ENCODE data around the gene TAS2R41. TPM values are rescaled to one million over a fixed set of nuclear protein-coding genes. Genes with fewer than 3 reads are reported as not detected.

TAS2R41 gene
- total RNA-seq, 1 experiment from 2014 or later: not detected

- BruUV-seq (replicated peaks): no TSS peak
- Histone ChIP-seq H3K36me3 (ENCODE audit: insufficient read depth, low read length, poor library complexity, severe bottlenecking) (no peaks in the 10 kb centered on the region), H3K9me3 (ENCODE audit: low read depth, low read length, poor library complexity, severe bottlenecking) (no peaks in the 10 kb centered on the region), H3K4me1 (ENCODE audit: insufficient read depth, low read length, poor library complexity, severe bottlenecking) (no peaks in the 10 kb centered on the region), H3K27ac (ENCODE audit: low read depth, low read length, poor library complexity, severe bottlenecking) (no peak overlapping the region), H3K27me3 (replicated peaks; ENCODE audit: insufficient read depth, low read depth, low read length, poor library complexity) (no peaks in the 10 kb centered on the region), H3K4me3 (ENCODE audit: low read depth, low read length, poor library complexity, severe bottlenecking) (no peak overlapping the region)
- no peak for TF ChIP-seq EZH2 (IDR thresholded peaks at IDR 0.05; ENCODE audit: borderline replicate concordance, low read depth, low read length, poor library complexity, severe bottlenecking)
- no peak for TF ChIP-seq CTCF (conservative IDR thresholded peaks at IDR 0.05; ENCODE audit: low read depth, low read length)
- POLR2A ChIA-PET (ENCODE audit: low non-redundant PET): no interaction called here
- DNase-seq (ENCODE audit: low spot score): no peak
- intact Hi-C loops (cut with micrococcal nuclease; ENCODE audit: unreplicated experiment): no loop called here
- CTCF ChIA-PET: no interaction called here
These were observed 18.2 kb downstream of the TAS2R41 start for GRCh38 chr7:143495851-143496250.

GRCh38 chr7:143496263-143496662 lies 18.6 kb downstream of the TAS2R41 start:
- Histone ChIP-seq H3K9me3 (ENCODE audit: low read depth, low read length, poor library complexity, severe bottlenecking) (no peaks in the 10 kb centered on the region), H3K27me3 (replicated peaks; ENCODE audit: insufficient read depth, low read depth, low read length, poor library complexity) (no peaks in the 10 kb centered on the region), H3K36me3 (ENCODE audit: insufficient read depth, low read length, poor library complexity, severe bottlenecking) (no peaks in the 10 kb centered on the region), H3K4me1 (ENCODE audit: insufficient read depth, low read length, poor library complexity, severe bottlenecking) (no peaks in the 10 kb centered on the region), H3K27ac (ENCODE audit: low read depth, low read length, poor library complexity, severe bottlenecking) (no peak overlapping the region), H3K4me3 (ENCODE audit: low read depth, low read length, poor library complexity, severe bottlenecking) (no peak overlapping the region)
- ChIA-PET POLR2A (ENCODE audit: low non-redundant PET) (no interaction called here), CTCF (no interaction called here)
- DNase-seq (ENCODE audit: low spot score): no peak
- TF ChIP-seq EZH2 (IDR thresholded peaks at IDR 0.05; ENCODE audit: borderline replicate concordance, low read depth, low read length, poor library complexity, severe bottlenecking): no peak
- TF ChIP-seq CTCF (conservative IDR thresholded peaks at IDR 0.05; ENCODE audit: low read depth, low read length): no peak
- no TSS peak for BruUV-seq (replicated peaks)
- intact Hi-C loops (cut with micrococcal nuclease; ENCODE audit: unreplicated experiment): no loop called here

- intact Hi-C loops (cut with micrococcal nuclease; ENCODE audit: unreplicated experiment): no loop called here
- Histone ChIP-seq H3K36me3 (ENCODE audit: insufficient read depth, low read length, poor library complexity, severe bottlenecking) (no peaks in the 10 kb centered on the region), H3K4me3 (ENCODE audit: low read depth, low read length, poor library complexity, severe bottlenecking) (no peak overlapping the region), H3K27me3 (replicated peaks; ENCODE audit: insufficient read depth, low read depth, low read length, poor library complexity) (no peaks in the 10 kb centered on the region), H3K27ac (ENCODE audit: low read depth, low read length, poor library complexity, severe bottlenecking) (no peak overlapping the region), H3K9me3 (ENCODE audit: low read depth, low read length, poor library complexity, severe bottlenecking) (no peaks in the 10 kb centered on the region), H3K4me1 (ENCODE audit: insufficient read depth, low read length, poor library complexity, severe bottlenecking) (no peaks in the 10 kb centered on the region)
- ChIA-PET CTCF (no interaction called here), POLR2A (ENCODE audit: low non-redundant PET) (no interaction called here)
- no peak for DNase-seq (ENCODE audit: low spot score)
- no TSS peak for BruUV-seq (replicated peaks)
- TF ChIP-seq CTCF (conservative IDR thresholded peaks at IDR 0.05; ENCODE audit: low read depth, low read length) (no peak), EZH2 (IDR thresholded peaks at IDR 0.05; ENCODE audit: borderline replicate concordance, low read depth, low read length, poor library complexity, severe bottlenecking) (no peak)
These were observed 19.5 kb downstream of the TAS2R41 start for GRCh38 chr7:143497008-143497795.
